Stomach (tissue), 4 donors: Measurements from ENCODE around the gene NEUROG2.

Experiments used
- CTCF ChIP-seq, 7 experiments: fragments of 450-650 bp in 4 of 7; fragments of 200-600 bp in 3 of 7; sonication (generic) in 3 of 7; IDR thresholded peaks; one replicate each; pipeline ENCODE4 v1.5.1; 2016 to 2019; ENCODE audit warnings: antibody characterized with exemption in 7 of 7, control low read depth in 2 of 7, mild to moderate bottlenecking in 1 of 7
- POLR2A ChIP-seq, 4 donors: fragments of 450-650 bp; IDR thresholded peaks; one replicate each; pipeline ENCODE4 v1.6.1; 2016; ENCODE audit warnings: antibody characterized with exemption in 4 of 4, control low read depth in 2 of 4, mild to moderate bottlenecking in 1 of 4, moderate library complexity in 1 of 4
- POLR2AphosphoS5 ChIP-seq, 3 donors: sonication (generic); formaldehyde crosslinking; IDR thresholded peaks; one replicate each; pipeline ENCODE4 v1.6.1; 2016; ENCODE audit warnings: antibody characterized with exemption in 3 of 3

- TF ChIP-seq CTCF (IDR thresholded peaks at IDR 0.05) (no peak), POLR2A (IDR thresholded peaks at IDR 0.05) (no peak), POLR2AphosphoS5 (IDR thresholded peaks at IDR 0.05) (no peak)
Measured at GRCh38 chr4:112485930-112486329, 30.1 kb downstream of the NEUROG2 start.
